Astrocyte (in vitro differentiated cells and primary cell): ENCODE measurements around the gene COL28A1. TPM values are rescaled to one million over a fixed set of nuclear protein-coding genes. Genes with fewer than 3 reads are reported as not detected.

ENCODE experiments used
- DNase-seq: peaks from one replicate; pipeline ENCODE4 v3.0.0-alpha.2; 2010; ENCODE audit warnings: low read depth
- FAIRE-seq: peaks from 2 replicates; lab custom pipeline; 2011; peaks lifted over from hg19 to GRCh38; lab: Jason Lieb, UNC
- H2AFZ ChIP-seq: 2 replicates; pipeline ENCODE4 v1.6.0; 2012; ENCODE audit warnings: low read depth, low read length, inconsistent platforms
- H3K27ac ChIP-seq: 2 replicates; pipeline ENCODE4 v1.5.1; 2011; ENCODE audit warnings: low read depth, low read length, inconsistent platforms
- H3K27me3 ChIP-seq: 2 replicates; pipeline ENCODE4 v1.6.0; 2011; ENCODE audit warnings: low read length, inconsistent platforms; ENCODE audit not compliant: insufficient read depth
- H3K36me3 ChIP-seq: 2 replicates; pipeline ENCODE4 v1.5.1; 2011; ENCODE audit warnings: low read length, inconsistent platforms; ENCODE audit not compliant: insufficient read depth
- H3K4me1 ChIP-seq: 2 replicates; pipeline ENCODE4 v1.5.1; 2011; ENCODE audit warnings: low read length, inconsistent platforms; ENCODE audit not compliant: insufficient read depth
- H3K4me2 ChIP-seq: 2 replicates; pipeline ENCODE4 v1.6.0; 2012; ENCODE audit warnings: low read length, inconsistent platforms
- H3K4me3 ChIP-seq: 2 replicates; pipeline ENCODE4 v1.5.1; 2011; ENCODE audit warnings: low read depth, mild to moderate bottlenecking, low read length, inconsistent platforms; ENCODE audit not compliant: insufficient read depth
- H3K79me2 ChIP-seq: 2 replicates; pipeline ENCODE4 v1.6.0; 2012; ENCODE audit warnings: mild to moderate bottlenecking, low read length, inconsistent platforms; ENCODE audit not compliant: insufficient read depth
- H3K9ac ChIP-seq: 2 replicates; pipeline ENCODE4 v1.6.0; 2012; ENCODE audit warnings: mild to moderate bottlenecking, low read length, inconsistent platforms
- H3K9me3 ChIP-seq: 2 replicates; pipeline ENCODE4 v1.5.1; 2012; ENCODE audit warnings: low read depth, mild to moderate bottlenecking, low read length, inconsistent platforms; ENCODE audit not compliant: insufficient read depth
- H4K20me1 ChIP-seq: 2 replicates; pipeline ENCODE4 v1.6.0; 2012; ENCODE audit warnings: low read length, inconsistent platforms; ENCODE audit not compliant: insufficient read depth
- H3K27ac Mint-ChIP-seq: one replicate; pipeline ENCODE4 v1.8.0; 2021; ENCODE audit warnings: mild to moderate bottlenecking, mixed read lengths; ENCODE audit not compliant: unreplicated experiment
- H3K27me3 Mint-ChIP-seq: one replicate; pipeline ENCODE4 v1.8.0; 2021; ENCODE audit warnings: low read depth, mixed read lengths; ENCODE audit not compliant: unreplicated experiment
- H3K36me3 Mint-ChIP-seq: one replicate; pipeline ENCODE4 v1.8.0; 2021; ENCODE audit warnings: low read depth, mixed read lengths; ENCODE audit not compliant: unreplicated experiment
- H3K4me1 Mint-ChIP-seq: one replicate; pipeline ENCODE4 v1.8.0; 2021; ENCODE audit warnings: low read depth, mixed read lengths; ENCODE audit not compliant: unreplicated experiment
- H3K4me3 Mint-ChIP-seq: one replicate; pipeline ENCODE4 v1.8.0; 2021; ENCODE audit warnings: mild to moderate bottlenecking, moderate library complexity, mixed read lengths; ENCODE audit not compliant: unreplicated experiment
- H3K9me3 Mint-ChIP-seq: one replicate; pipeline ENCODE4 v1.8.0; 2021; ENCODE audit warnings: mild to moderate bottlenecking, mixed read lengths; ENCODE audit not compliant: unreplicated experiment
- CTCF ChIP-seq: IDR thresholded peaks from 2 replicates; pipeline ENCODE4 v1.5.1; 2011; ENCODE audit warnings: low read depth, mild to moderate bottlenecking, inconsistent platforms, low read length, moderate library complexity; ENCODE audit not compliant: insufficient read depth
- EZH2 ChIP-seq: IDR thresholded peaks from 2 replicates; pipeline ENCODE4 v1.6.1; 2012; ENCODE audit warnings: mild to moderate bottlenecking, low read length, inconsistent platforms; ENCODE audit not compliant: insufficient read depth
- total RNA-seq: library from RNA; stranded (reverse); gene quantifications from 2 replicates; pipeline ENCODE4 v1.2.1, GENCODE V29; 2021

The COL28A1 gene
- total RNA-seq, 1 donor from 2014 or later = 0.11 TPM

DNA sequence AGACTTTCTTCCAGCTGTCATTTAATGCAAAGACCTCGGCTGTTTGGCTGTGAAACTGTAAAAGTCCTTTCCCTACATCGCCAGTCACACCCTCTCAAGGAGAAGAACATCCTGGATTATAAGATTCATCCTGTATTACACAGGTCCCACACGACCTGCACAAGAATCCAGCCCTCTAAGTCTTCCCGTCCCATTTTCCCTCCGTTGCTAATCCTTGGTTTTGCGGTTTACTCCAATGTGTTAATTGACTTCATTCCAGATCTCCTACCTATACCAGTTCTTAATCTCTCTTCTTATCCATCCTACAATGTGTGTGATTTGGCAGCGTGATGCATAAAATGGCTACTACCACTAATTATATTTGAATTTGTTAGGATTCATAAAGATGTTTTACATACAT is 110.4 kb downstream of the COL28A1 start:
- no peaks in the 10 kb centered on the region for H3K27me3 ChIP-seq
- no peaks in the 10 kb centered on the region for H4K20me1 ChIP-seq
- H3K9ac ChIP-seq = no peak overlapping the region
- Mint-ChIP-seq H3K9me3 (no peaks in the 10 kb centered on the region), H3K4me3 (no peak overlapping the region), H3K4me1 (no peaks in the 10 kb centered on the region), H3K27ac (no peak overlapping the region), H3K36me3 (no peaks in the 10 kb centered on the region), H3K27me3 (no peaks in the 10 kb centered on the region)
- DNase-seq (no peak), FAIRE-seq (no peak)
- TF ChIP-seq CTCF = no peak
- TF ChIP-seq EZH2 = no peak
- no peak overlapping the region for H2AFZ ChIP-seq
- no peak overlapping the region for H3K27ac ChIP-seq
- no peaks in the 10 kb centered on the region for H3K36me3 ChIP-seq
- H3K4me2 ChIP-seq = no peak overlapping the region
- H3K4me3 ChIP-seq = no peak overlapping the region
- no peaks in the 10 kb centered on the region for H3K4me1 ChIP-seq
- no peaks in the 10 kb centered on the region for H3K9me3 ChIP-seq
- no peaks in the 10 kb centered on the region for H3K79me2 ChIP-seq

DNA sequence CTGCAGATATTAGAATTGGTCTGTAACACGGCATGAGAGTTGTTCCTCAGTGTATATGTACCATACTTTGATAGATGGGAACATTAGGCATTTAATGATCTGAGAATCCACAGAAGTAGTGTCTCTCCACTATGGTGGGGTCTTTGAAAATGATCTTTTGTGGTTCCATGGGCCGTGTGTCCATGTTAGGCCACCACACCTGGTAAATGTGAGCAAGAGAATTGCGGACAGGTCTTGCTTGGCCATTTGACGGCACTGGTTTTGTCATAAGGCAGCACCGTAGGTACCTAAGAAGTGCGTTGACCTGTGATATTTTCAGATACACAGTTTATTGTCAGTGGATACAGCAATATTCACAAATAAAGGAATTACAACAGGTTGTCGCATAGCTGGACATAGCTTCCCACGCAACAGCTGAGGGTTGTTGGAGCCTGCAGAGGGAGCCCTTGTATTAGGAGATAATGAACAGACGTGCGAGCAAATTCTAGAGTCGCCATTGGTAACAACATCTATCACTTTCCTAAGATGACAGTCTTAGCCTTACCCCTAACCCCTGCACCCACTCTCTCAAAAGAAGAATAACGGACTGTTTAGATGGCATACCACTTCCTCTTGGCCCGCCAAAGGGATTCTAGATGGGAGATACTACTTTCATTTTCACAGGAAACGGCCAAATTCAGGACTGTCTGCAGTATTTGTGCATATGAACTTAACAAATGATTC is 111.4 kb downstream of the COL28A1 start:
- H3K36me3 ChIP-seq = no peaks in the 10 kb centered on the region
- TF ChIP-seq CTCF (peak; percentile 91), EZH2 (no peak)
- Mint-ChIP-seq H3K9me3 (no peaks in the 10 kb centered on the region), H3K27ac (no peak overlapping the region), H3K4me1 (no peaks in the 10 kb centered on the region), H3K27me3 (no peaks in the 10 kb centered on the region), H3K36me3 (no peaks in the 10 kb centered on the region), H3K4me3 (no peak overlapping the region)
- H3K27me3 ChIP-seq = no peaks in the 10 kb centered on the region
- peak; percentile 38 for DNase-seq
- H4K20me1 ChIP-seq = no peaks in the 10 kb centered on the region
- H2AFZ ChIP-seq = peak overlapping the region; percentile 89
- no peaks in the 10 kb centered on the region for H3K4me1 ChIP-seq
- peak; percentile 85 for FAIRE-seq
- peak overlapping the region; percentile 62 for H3K9ac ChIP-seq
- H3K9me3 ChIP-seq = no peaks in the 10 kb centered on the region
- peak overlapping the region; percentile 86 for H3K4me2 ChIP-seq
- peak overlapping the region; percentile 71 for H3K4me3 ChIP-seq
- no peak overlapping the region for H3K27ac ChIP-seq
- H3K79me2 ChIP-seq = no peaks in the 10 kb centered on the region

- TF ChIP-seq CTCF (no peak), EZH2 (no peak)
- Mint-ChIP-seq H3K4me3 (no peak overlapping the region), H3K4me1 (no peaks in the 10 kb centered on the region), H3K9me3 (no peaks in the 10 kb centered on the region), H3K27me3 (no peaks in the 10 kb centered on the region), H3K36me3 (no peaks in the 10 kb centered on the region), H3K27ac (no peak overlapping the region)
- H2AFZ ChIP-seq = no peak overlapping the region
- H3K9me3 ChIP-seq = no peaks in the 10 kb centered on the region
- H3K79me2 ChIP-seq = no peaks in the 10 kb centered on the region
- no peak overlapping the region for H3K9ac ChIP-seq
- H3K27me3 ChIP-seq = no peaks in the 10 kb centered on the region
- H3K4me1 ChIP-seq = no peaks in the 10 kb centered on the region
- no peak overlapping the region for H3K4me2 ChIP-seq
- H3K27ac ChIP-seq = no peak overlapping the region
- H3K36me3 ChIP-seq = no peaks in the 10 kb centered on the region
- peak; percentile 5 for FAIRE-seq
- H3K4me3 ChIP-seq = no peak overlapping the region
- DNase-seq = no peak
- H4K20me1 ChIP-seq = no peaks in the 10 kb centered on the region
These were observed 113.0 kb downstream of the COL28A1 start for GRCh38 chr7:7422641-7423040.
